ENCODE data around the gene ZIC1.

Gene ZIC1

GRCh38 chr3:147410526-147411237, 1.5 kb downstream of the ZIC1 start:
- no peak for TF ChIP-seq SPI1 (IDR thresholded peaks at IDR 0.05; ENCODE audit: borderline replicate concordance, low read depth)
- no peak for TF ChIP-seq GABPA (IDR thresholded peaks at IDR 0.05; ENCODE audit: low read depth)
- no peak for TF ChIP-seq POLR2AphosphoS5 (IDR thresholded peaks at IDR 0.05; ENCODE audit: low read depth)
- no peak for TF ChIP-seq CTCF (IDR thresholded peaks at IDR 0.05; ENCODE audit: insufficient read depth, low read length)
- no peak for TF ChIP-seq REST (IDR thresholded peaks at IDR 0.05; ENCODE audit: insufficient replicate concordance, low read depth)
- no peak for DNase-seq (ENCODE audit: low read depth in 1 of 2, low spot score in 1 of 2)
- Histone ChIP-seq H3K27ac (replicated peaks) (no peak overlapping the region), H3K27me3 (ENCODE audit: insufficient read depth, poor library complexity, severe bottlenecking) (peaks cover 79% of the 10 kb centered on the region), H3K4me3 (replicated peaks; ENCODE audit: insufficient read depth, low read length) (no peak overlapping the region)

- Histone ChIP-seq H3K27ac (replicated peaks) (no peak overlapping the region), H3K4me3 (replicated peaks; ENCODE audit: insufficient read depth, low read length) (no peak overlapping the region), H3K27me3 (ENCODE audit: insufficient read depth, poor library complexity, severe bottlenecking) (peaks cover 79% of the 10 kb centered on the region)
- TF ChIP-seq POLR2AphosphoS5 (IDR thresholded peaks at IDR 0.05; ENCODE audit: low read depth) (no peak), REST (IDR thresholded peaks at IDR 0.05; ENCODE audit: insufficient replicate concordance, low read depth) (no peak), SPI1 (IDR thresholded peaks at IDR 0.05; ENCODE audit: borderline replicate concordance, low read depth) (no peak), CTCF (IDR thresholded peaks at IDR 0.05; ENCODE audit: insufficient read depth, low read length) (no peak), GABPA (IDR thresholded peaks at IDR 0.05; ENCODE audit: low read depth) (no peak)
- DNase-seq (ENCODE audit: low read depth in 1 of 2, low spot score in 1 of 2) = no peak
Observed at GRCh38 chr3:147411238-147411814, 2.2 kb downstream of the ZIC1 start.

- TF ChIP-seq GABPA (IDR thresholded peaks at IDR 0.05; ENCODE audit: low read depth) (no peak), CTCF (IDR thresholded peaks at IDR 0.05; ENCODE audit: insufficient read depth, low read length) (no peak), REST (IDR thresholded peaks at IDR 0.05; ENCODE audit: insufficient replicate concordance, low read depth) (no peak), SPI1 (IDR thresholded peaks at IDR 0.05; ENCODE audit: borderline replicate concordance, low read depth) (no peak), POLR2AphosphoS5 (IDR thresholded peaks at IDR 0.05; ENCODE audit: low read depth) (no peak)
- Histone ChIP-seq H3K27ac (replicated peaks) (no peak overlapping the region), H3K27me3 (ENCODE audit: insufficient read depth, poor library complexity, severe bottlenecking) (peaks cover 75% of the 10 kb centered on the region), H3K4me3 (replicated peaks; ENCODE audit: insufficient read depth, low read length) (no peak overlapping the region)
- no peak for DNase-seq (ENCODE audit: low read depth in 1 of 2, low spot score in 1 of 2)
Observed at GRCh38 chr3:147411815-147412241, 2.7 kb downstream of the ZIC1 start.
